IPS DF 19.7 (cell line): Measurements from ENCODE around the gene TMEM141.
"Not testable (repeated sequence)": the region's sequence is repeated elsewhere in the genome, so short reads cannot be mapped to it uniquely, and the experiment has no call there.

Source experiments
- DNase-seq: peaks from one replicate; pipeline ENCODE4 v3.0.0-alpha.2; 2013; ENCODE audit warnings: low read depth, low spot score

The TMEM141 gene

GRCh38 chr9:136794281-136794999 lies 3.3 kb downstream of the TMEM141 start:
- no peak for DNase-seq

DNA sequence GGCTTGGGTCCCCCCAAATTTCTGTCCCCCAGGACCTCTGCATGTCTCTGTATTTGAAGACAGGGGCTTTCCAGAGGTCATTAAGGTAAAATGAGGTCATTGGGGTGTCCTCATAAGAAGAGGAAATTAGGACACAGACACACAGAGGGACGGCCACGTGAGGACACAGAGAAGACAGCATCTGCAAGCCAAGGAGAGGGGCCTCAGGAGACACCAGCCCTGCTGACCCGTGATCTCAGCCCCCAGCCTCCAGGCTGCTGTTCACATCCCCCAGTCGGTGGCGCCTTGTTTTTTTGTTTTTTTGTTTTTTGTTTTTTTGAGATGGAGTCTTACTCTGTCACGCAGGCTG lies 3.8 kb downstream of the TMEM141 start:
- no peak for DNase-seq

DNA sequence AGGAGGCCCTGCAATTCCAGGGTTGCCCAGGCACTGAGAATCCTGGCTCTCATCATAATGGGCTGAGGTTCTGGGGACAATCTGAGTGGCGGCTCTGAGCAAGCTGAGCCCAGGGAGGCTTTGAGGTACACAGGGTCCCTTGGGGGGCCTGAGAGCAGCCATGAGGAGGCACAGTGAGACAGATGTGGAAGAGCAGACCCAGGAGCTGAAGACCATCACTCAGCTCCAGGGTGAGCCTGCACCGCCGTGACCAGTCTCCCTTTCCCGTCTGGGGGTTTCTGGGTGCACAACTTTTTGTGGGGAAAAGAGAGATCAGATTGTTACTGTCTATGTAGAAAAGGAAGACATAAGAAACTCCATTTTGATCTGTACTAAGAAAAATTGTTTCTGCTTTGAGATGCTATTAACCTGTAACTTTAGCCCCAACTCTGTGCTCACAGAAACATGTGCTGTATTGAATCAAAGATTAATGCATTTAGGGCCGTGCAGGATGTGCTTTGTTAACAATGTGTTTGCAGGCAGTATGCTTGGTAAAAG lies 5.2 kb downstream of the TMEM141 start, which contains the start of gene CCDC183:
Gene CCDC183, plus strand, starts transcription at position 101 of the 537 bp plus-strand sequence. Its CDS starts 60 bp downstream, at position 161.
- no peak for DNase-seq

- not testable (repeated sequence) for DNase-seq
Measured at GRCh38 chr9:136796775-136797347, 5.7 kb downstream of the TMEM141 start.

DNA sequence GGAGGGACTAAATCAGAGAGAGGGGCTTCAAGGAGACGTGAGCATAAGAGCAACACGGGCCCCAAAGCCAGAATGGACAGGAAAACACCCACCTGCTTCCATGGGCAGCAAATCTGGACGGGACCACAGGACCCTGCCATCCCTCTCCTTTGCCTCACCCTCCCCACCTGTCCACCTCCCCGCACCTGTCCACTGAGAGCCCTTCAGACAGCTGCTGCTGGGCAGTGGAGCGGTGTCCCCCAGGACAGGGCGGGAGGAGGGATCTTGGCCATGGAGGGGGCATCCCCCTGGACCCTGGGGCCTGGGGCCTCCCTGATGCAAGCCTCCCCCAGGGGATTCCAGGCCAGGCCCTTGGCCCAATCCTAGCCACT lies 7.5 kb downstream of the TMEM141 start:
- DNase-seq, result no peak

DNA sequence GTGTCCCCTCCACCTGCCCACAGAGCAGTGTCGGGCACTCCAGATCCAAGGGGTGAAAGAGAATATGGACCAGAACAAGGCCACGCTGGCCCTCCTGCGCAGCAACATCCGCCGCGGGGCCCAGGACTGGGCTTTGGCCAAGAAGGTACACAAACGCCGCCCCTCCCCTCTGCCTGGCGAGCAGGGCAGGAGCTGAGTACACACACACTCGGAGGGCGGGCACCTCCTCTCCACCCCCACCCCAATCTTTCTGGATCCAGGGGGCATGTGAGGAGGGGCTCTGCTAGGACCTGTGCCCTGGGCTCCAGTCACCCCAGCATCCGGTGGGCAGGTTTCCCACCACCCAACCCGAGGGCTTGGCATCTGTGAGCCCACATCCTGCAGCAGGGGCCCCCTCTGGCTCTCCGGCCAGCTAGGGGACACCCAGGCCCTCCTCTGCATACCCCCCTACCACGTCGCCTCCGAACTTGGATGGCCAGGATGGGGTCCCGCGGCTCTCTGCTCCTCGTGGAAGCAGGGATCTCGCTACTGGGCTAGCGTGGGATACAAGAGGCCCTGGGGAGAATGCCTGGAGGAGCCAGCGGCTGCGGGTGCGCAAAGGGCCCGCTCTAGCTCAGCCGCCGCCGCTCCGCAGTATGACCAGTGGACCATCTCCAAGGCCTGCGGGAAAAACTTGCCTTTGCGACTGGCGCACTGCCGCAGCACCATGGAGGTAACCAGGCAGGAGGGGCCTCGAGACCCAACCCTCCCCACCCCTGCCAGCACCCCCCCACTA lies 8.1 kb downstream of the TMEM141 start:
- no peak for DNase-seq

DNA sequence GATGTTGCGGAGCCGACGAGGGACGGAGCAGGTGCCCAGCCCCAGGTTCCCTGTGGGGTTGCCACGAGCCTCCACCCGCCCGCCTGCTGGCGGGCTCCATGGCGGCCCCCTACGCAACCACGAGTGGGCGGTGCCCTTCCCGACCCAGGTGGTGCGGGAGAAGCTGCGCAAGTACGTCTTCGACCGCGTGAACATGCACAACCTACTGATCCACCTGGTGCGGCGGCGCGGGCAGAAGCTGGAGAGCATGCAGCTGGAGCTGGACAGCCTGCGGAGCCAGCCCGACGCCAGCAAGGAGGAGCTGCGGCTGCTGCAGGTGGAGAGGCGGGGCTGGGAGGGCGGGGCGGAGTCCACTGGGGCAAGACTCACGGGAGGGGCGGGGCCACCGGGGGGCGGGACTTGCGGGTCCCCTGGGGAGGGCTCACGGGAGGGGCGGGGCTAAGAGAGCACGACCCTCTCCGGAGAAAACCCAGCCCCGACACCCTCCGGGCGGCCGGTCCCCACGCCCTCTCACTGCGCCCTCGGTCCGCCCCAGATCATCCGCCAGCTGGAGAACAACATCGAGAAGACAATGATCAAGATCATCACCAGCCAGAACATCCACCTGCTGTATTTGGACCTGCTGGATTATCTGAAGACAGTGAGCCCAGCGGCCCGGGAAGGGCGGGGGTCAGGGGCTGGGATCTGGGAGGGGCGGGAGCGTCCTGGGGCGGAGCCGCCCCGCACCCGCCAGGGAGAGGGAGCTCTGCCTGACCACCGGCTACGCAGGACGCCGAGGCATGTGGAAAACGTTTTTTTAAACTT lies 8.9 kb downstream of the TMEM141 start:
- DNase-seq, result no peak

GRCh38 chr9:136802321-136802720 lies 11.2 kb downstream of the TMEM141 start:
- no peak for DNase-seq

- DNase-seq, result not testable (repeated sequence)
Measured at GRCh38 chr9:136803009-136803550, 11.9 kb downstream of the TMEM141 start.

GRCh38 chr9:136803551-136804508 lies 12.7 kb downstream of the TMEM141 start:
- DNase-seq, result no peak

DNA sequence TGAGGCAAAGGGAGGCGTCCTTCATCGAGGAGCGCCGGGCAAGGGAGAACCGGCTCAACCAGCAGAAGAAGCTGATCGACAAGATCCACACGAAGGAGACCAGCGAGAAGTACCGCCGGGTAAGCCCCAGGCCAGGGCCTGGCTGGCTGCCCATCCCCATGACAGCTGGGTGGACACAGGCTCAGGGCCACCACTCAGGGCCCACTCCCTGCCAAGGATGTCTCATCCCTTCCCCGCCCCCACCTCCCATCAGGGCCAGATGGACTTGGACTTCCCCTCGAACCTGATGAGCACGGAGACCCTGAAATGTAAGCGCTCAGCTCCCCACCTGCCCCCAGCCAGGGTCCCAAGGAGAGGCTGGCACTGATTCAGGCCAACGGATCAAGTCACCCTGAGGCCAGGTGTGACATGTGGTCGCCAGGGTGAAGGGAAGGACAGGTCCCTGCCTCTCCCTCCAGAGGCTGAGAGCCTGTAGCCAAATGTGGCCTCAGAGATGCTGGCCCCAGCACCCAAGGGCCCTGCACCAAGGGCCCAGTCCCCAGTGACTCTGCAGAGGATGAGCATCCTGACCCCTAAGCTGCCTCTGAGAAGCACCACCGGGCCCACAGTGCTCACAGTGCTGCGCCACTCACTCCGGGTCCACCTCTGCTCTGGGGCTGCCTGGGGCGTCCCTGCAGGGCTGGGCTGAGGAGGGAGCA lies 13.5 kb downstream of the TMEM141 start:
- no peak for DNase-seq

- DNase-seq, result no peak
Measured at GRCh38 chr9:136805207-136805740, 14.1 kb downstream of the TMEM141 start.

DNA sequence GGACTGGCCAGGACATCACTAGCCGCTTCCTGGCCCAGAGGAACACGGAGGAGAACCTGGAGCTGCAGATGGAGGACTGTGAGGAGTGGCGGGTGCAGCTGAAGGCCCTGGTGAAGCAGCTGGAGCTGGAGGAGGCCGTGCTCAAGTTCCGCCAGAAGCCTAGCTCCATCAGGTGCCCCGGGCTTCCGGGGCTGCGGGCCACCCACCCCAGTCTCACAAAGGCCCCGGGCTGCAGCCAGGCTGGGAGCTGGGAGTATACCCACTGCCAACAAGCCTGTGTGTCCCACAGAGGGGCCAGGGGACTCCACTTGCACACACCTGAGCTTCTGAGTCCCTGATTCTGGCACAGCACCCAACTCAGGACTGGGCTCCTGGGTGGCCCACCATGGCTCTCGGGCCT lies 14.9 kb downstream of the TMEM141 start:
- DNase-seq, result no peak

DNA sequence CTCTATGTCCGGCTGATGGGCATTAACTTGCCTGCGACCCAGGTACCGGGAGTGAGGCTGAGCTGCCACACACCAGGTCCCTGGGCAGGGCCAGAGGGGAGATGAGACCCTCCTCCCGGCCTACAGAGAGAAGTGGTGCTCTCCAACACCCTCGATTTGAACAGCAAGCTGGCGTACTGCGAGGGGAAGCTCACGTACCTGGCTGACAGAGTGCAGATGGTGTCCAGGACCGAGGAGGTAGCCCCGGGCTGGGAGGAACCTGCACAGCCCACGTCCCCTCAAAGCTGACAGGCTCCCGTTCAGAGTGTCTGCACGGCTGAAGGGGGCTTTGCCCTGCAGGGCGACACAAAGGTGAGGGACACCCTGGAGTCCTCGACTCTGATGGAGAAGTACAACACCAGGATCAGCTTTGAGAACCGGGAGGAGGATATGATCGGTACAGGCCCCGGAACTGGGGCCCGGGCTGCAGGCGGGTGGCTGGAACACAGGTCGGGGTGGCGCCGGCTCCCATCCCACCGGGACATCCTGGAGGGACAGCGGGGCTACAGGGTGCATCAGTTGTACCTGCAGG lies 15.6 kb downstream of the TMEM141 start:
- no peak for DNase-seq

GRCh38 chr9:136807281-136808074 lies 16.3 kb downstream of the TMEM141 start, which contains the start of gene RABL6:
Gene RABL6, plus strand, starts transcription at chr9:136807948. Its CDS starts 249 bp downstream, at chr9:136808197.
- no peak for DNase-seq

GRCh38 chr9:136808075-136808805 lies 17.1 kb downstream of the TMEM141 start:
- no peak for DNase-seq

DNA sequence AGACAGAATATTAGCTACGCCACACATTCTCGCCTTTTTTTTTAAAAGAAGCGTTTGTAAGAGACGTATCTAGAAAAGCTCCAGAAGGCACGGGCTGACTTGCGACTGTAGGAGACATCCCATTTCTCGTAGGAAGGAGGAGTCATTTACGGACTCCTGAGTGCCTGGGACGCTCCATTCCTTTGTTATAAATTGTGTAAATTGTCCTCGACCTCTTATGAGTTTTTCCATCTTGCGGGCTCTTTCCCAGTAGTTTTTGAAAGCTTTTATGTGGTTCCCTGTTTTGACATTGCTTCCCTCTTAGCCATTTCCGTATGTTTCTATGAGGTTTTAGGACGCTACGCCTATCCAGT lies 17.6 kb downstream of the TMEM141 start:
- no peak for DNase-seq
